ENCODE data around the gene NCOA3. TPM values are rescaled to one million over a fixed set of nuclear protein-coding genes. Genes with fewer than 3 reads are reported as not detected.
"Not testable (repeated sequence)": the region's sequence is repeated elsewhere in the genome, so short reads cannot be mapped to it uniquely, and the experiment has no call there.

NCOA3 gene
- total and polyA plus RNA-seq, 12 donors = 2.6 to 35.6 (median 22.2) TPM

DNA sequence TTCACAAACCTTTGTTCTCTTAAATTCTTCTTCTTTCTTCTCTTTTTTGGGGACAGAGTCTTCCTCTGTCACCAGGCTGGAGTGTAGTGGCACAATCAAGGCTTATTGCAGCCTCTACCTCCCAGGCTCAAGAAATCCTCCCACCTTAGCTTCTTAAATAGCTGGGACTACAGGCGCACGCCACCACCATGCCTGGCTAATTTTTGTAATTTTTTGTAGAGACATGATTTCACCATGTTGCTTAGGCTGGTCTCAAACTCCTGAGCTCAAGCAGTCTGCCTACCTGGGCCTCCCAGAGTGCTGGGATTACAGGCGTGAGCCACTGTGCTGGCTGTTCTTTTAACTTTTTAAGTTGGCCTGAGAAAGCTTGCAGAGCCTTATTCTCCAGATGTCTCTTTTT lies 48.0 kb downstream of the NCOA3 start:
- DNase-seq = no peak
- WGBS, 4 donors = 92 to 98% (median 96%) methylated on average over 3 of the region's 3 CpGs
- peaks cover 9 to 15% of the 10 kb centered on the region in 2 donors for H3K4me1 ChIP-seq (replicated peaks in 1 of 2)
- H3K27ac ChIP-seq = no peak overlapping the region
- no peaks in the 10 kb centered on the region for H3K36me3 ChIP-seq (replicated peaks in 1 of 2)
- no peak overlapping the region for H3K4me3 ChIP-seq
- no peak for TF ChIP-seq POLR2A (IDR thresholded peaks at IDR 0.05)
- TF ChIP-seq, protein P1, sequence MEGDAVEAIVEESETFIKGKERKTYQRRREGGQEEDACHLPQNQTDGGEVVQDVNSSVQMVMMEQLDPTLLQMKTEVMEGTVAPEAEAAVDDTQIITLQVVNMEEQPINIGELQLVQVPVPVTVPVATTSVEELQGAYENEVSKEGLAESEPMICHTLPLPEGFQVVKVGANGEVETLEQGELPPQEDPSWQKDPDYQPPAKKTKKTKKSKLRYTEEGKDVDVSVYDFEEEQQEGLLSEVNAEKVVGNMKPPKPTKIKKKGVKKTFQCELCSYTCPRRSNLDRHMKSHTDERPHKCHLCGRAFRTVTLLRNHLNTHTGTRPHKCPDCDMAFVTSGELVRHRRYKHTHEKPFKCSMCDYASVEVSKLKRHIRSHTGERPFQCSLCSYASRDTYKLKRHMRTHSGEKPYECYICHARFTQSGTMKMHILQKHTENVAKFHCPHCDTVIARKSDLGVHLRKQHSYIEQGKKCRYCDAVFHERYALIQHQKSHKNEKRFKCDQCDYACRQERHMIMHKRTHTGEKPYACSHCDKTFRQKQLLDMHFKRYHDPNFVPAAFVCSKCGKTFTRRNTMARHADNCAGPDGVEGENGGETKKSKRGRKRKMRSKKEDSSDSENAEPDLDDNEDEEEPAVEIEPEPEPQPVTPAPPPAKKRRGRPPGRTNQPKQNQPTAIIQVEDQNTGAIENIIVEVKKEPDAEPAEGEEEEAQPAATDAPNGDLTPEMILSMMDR (IDR thresholded peaks at IDR 0.05) = no peak
- no peaks in the 10 kb centered on the region for H3K27me3 ChIP-seq
- intact Hi-C loops (cut with DNase I) = no loop called here
- no peaks in the 10 kb centered on the region for H3K9me3 ChIP-seq (replicated peaks in 1 of 3)

DNA sequence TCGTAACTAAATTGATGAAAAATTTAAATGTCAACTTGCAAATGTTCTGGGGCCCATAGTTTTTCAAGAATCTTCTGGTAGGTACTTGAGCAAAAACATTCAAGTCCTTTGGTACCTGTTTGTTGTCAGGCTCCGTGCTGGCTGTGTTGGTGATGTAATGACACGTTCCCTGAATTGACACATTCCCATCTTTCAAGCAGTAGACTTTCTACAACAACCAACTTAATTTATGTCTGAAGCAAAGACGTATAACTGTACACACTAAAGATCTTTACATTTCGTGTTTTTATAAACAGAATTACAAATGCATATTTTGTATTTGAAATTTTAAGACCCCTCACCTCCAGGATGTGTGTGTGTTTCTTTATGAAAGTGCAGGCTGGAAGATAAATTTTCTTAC lies 49.5 kb downstream of the NCOA3 start:
- H3K4me1 ChIP-seq (replicated peaks in 1 of 2) = peaks cover 5 to 10% of the 10 kb centered on the region in 2 donors
- WGBS, 4 donors = 66 to 80% (median 75%) methylated on average over 5 of the region's 5 CpGs
- no peak for DNase-seq
- intact Hi-C loops (cut with DNase I) = no loop called here
- no peak overlapping the region for H3K27ac ChIP-seq
- TF ChIP-seq, protein P1 (IDR thresholded peaks at IDR 0.05) = no peak
- TF ChIP-seq POLR2A (IDR thresholded peaks at IDR 0.05) = no peak
- H3K4me3 ChIP-seq = no peak overlapping the region
- no peaks in the 10 kb centered on the region for H3K36me3 ChIP-seq (replicated peaks in 1 of 2)
- no peaks in the 10 kb centered on the region for H3K9me3 ChIP-seq (replicated peaks in 1 of 3)
- H3K27me3 ChIP-seq = no peaks in the 10 kb centered on the region

DNA sequence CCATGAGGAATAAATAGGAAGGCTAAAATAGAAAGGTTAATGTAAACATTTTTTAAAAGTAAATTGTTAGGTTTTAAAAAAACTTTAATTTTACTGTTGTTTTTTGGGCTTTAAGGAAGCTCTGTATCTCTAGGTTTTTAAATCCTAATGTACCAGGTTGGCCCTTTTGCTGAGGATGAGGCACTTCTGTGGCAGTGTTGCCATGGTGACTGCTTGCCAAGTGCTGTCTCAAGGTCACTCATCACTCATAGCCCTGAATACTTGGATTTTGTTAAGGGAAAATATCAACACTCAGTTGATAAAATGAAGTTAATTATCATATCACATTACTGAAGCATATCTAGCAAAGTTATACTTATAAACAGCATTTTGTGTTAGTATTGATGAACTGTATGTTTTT lies 50.2 kb downstream of the NCOA3 start:
- H3K9me3 ChIP-seq (replicated peaks in 1 of 3) = no peaks in the 10 kb centered on the region
- no peaks in the 10 kb centered on the region for H3K27me3 ChIP-seq
- intact Hi-C loops (cut with DNase I) = no loop called here
- TF ChIP-seq, protein P1 (IDR thresholded peaks at IDR 0.05) = no peak
- peak in 6 of 7 donors; percentile 44 to 78 (median 66) for DNase-seq
- H3K27ac ChIP-seq = no peak overlapping the region
- peaks cover 5 to 15% of the 10 kb centered on the region in 2 donors for H3K4me1 ChIP-seq (replicated peaks in 1 of 2)
- H3K4me3 ChIP-seq = no peak overlapping the region
- no peaks in the 10 kb centered on the region for H3K36me3 ChIP-seq (replicated peaks in 1 of 2)

DNA sequence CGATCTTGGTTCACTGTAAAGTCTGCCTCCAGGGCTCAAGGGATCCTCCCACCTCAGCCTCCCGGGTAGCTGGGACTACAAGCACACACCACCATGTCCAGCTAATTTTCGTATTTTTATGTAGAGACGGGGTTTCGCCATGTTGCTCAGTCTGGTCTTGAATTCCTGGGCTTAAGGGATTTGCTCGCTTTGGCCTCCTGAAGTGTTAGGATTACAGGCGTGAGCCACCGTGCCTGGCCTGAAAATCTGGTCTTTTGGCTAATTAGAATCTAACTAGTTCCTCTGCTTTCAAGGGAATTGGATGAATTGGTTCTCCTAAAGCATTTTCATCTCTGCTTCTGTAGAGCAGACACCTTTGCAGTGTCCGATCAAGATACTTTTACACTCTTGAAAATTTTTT lies 51.3 kb downstream of the NCOA3 start:
- H3K4me3 ChIP-seq = no peak overlapping the region
- no peaks in the 10 kb centered on the region for H3K36me3 ChIP-seq (replicated peaks in 1 of 2)
- H3K9me3 ChIP-seq (replicated peaks in 1 of 3) = no peaks in the 10 kb centered on the region
- H3K27ac ChIP-seq = no peak overlapping the region
- H3K27me3 ChIP-seq = no peaks in the 10 kb centered on the region
- TF ChIP-seq, protein P1 (IDR thresholded peaks at IDR 0.05) = no peak
- TF ChIP-seq POLR2A (IDR thresholded peaks at IDR 0.05) = no peak
- intact Hi-C loops (cut with DNase I) = no loop called here
- H3K4me1 ChIP-seq (replicated peaks in 1 of 2) = peaks cover 5 to 21% of the 10 kb centered on the region in 2 donors
- 93 to 97% (median 96%) methylated on average over 9 of the region's 9 CpGs for WGBS, 4 donors
- no peak for DNase-seq

DNA sequence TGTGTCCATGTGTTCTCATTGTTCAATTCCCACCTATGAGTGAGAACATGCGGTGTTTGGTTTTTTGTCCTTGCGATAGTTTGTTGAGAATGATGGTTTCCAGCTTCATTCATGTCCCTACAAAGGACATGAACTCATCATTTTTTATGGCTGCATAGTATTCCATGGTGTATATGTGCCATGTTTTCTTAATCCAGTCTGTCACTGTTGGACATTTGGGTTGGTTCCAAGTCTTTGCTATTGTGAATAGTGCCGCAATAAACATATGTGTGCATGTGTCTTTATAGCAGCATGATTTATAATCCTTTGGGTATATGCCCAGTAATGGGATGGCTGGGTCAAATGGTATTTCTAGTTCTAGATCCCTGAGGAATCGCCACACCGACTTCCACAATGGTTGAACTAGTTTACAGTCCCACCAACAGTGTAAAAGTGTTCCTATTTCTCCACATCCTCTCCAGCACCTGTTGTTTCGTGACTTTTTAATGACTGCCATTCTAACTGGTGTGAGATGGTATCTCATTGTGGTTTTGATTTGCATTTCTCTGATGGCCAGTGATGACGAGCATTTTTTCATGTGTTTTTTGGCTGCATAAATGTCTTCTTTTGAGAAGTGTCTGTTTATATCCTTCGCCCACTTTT lies 52.0 kb downstream of the NCOA3 start:
- whole genome bisulfite sequencing, 4 donors = 87 to 98% (median 93%) methylated on average over 4 to 6 of the region's 8 CpGs
- H3K27me3 ChIP-seq; H3K36me3 ChIP-seq (replicated peaks in 1 of 2); DNase-seq; H3K27ac ChIP-seq; intact Hi-C loops (cut with DNase I); H3K9me3 ChIP-seq (replicated peaks in 1 of 3); H3K4me3 ChIP-seq: not testable (repeated sequence)
- H3K4me1 ChIP-seq (replicated peaks in 1 of 2) = peaks cover 5 to 21% of the 10 kb centered on the region in 2 donors

DNA sequence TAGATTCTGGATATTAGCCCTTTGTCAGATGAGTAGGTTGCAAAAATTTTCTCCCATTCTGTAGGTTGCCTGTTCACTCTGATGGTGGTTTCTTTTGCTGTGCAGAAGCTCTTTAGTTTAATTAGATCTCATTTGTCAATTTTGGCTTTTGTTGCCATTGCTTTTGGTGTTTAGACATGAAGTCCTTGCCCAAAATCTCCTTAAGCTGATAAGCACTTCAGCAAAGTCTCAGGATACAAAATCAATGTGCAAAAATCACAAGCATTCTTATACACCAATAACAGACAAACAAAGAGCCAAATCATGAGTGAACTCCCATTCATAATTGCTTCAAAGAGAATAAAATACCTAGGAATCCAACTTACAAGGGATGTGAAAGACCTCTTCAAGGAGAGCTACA lies 52.6 kb downstream of the NCOA3 start:
- H3K4me3 ChIP-seq; H3K36me3 ChIP-seq (replicated peaks in 1 of 2); H3K27me3 ChIP-seq; H3K27ac ChIP-seq; intact Hi-C loops (cut with DNase I); H3K9me3 ChIP-seq (replicated peaks in 1 of 3); DNase-seq: not testable (repeated sequence)
- H3K4me1 ChIP-seq (replicated peaks in 1 of 2) = peaks cover 5 to 27% of the 10 kb centered on the region in 2 donors

All from adrenal gland (tissue), 12 donors.